ENCODE results near the gene PAX3. TPM values are rescaled to one million over a fixed set of nuclear protein-coding genes. Genes with fewer than 3 reads are reported as not detected.

Gene PAX3
- total RNA-seq, 1 experiment from 2014 or later, result not detected

GRCh38 chr2:222283634-222284033 is 15.2 kb downstream of the PAX3 start:
- no peaks in the 10 kb centered on the region for H3K4me1 ChIP-seq (replicated peaks; ENCODE audit: insufficient read depth)
- no peaks in the 10 kb centered on the region for H3K9me2 ChIP-seq (ENCODE audit: insufficient read depth)
- no peaks in the 10 kb centered on the region for H3K9me3 ChIP-seq (ENCODE audit: insufficient read depth, low read depth)
- no peaks in the 10 kb centered on the region for H3K36me3 ChIP-seq (ENCODE audit: low read depth)
- BruUV-seq (replicated peaks), result no TSS peak
- H3K79me2 ChIP-seq (ENCODE audit: low read depth), result no peaks in the 10 kb centered on the region
- no peaks in the 10 kb centered on the region for H3F3A ChIP-seq (ENCODE audit: insufficient read depth, low read depth)
- TF ChIP-seq EZH2 (IDR thresholded peaks at IDR 0.05; ENCODE audit: low read depth) (no peak), CTCF (conservative IDR thresholded peaks at IDR 0.05) (no peak)
- peaks cover 76% of the 10 kb centered on the region for H3K27me3 ChIP-seq (ENCODE audit: insufficient read depth, low read depth)
- H3K4me3 ChIP-seq, result no peak overlapping the region
- H2AFZ ChIP-seq, result no peak overlapping the region
- intact Hi-C loops (cut with micrococcal nuclease; ENCODE audit: unreplicated experiment), result loop anchor here (2.0 kb wide), 1 partner anchor 27 kb away; no protein-coding TSS in a partner anchor
- no peak for DNase-seq
- CTCF ChIA-PET, result no interaction called here
- POLR2A ChIA-PET (ENCODE audit: unreplicated experiment), result no interaction called here
- H3K27ac ChIP-seq, result no peak overlapping the region
- H4K20me1 ChIP-seq (ENCODE audit: insufficient read depth), result no peaks in the 10 kb centered on the region
- H3K4me2 ChIP-seq, result no peak overlapping the region

DNA sequence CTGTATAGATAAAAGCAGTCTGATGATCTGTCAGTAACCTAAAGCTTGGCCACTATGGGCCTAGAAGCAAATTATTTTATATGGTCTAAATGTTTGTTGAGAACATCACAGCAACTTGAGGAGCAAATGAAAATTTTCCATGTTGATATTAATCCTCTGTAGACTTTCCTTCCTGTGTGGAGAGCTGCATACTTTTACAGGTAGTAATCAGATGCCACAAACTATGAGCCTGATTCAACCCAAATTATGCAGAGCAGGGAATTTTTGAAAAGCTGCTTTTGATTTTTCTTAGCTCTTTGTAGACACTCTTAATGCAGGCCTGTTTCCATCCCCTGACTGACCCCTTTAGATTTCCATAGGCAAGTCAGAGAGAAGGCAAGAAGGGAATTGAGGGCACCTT is 17.3 kb downstream of the PAX3 start:
- Histone ChIP-seq H3K9me3 (ENCODE audit: insufficient read depth, low read depth) (no peaks in the 10 kb centered on the region), H3K4me1 (replicated peaks; ENCODE audit: insufficient read depth) (no peaks in the 10 kb centered on the region), H3K79me2 (ENCODE audit: low read depth) (no peaks in the 10 kb centered on the region), H4K20me1 (ENCODE audit: insufficient read depth) (no peaks in the 10 kb centered on the region), H3K4me3 (no peak overlapping the region), H3K9me2 (ENCODE audit: insufficient read depth) (no peaks in the 10 kb centered on the region), H3K4me2 (no peak overlapping the region), H2AFZ (no peak overlapping the region), H3K27ac (no peak overlapping the region), H3K27me3 (ENCODE audit: insufficient read depth, low read depth) (peaks cover 76% of the 10 kb centered on the region), H3K36me3 (ENCODE audit: low read depth) (no peaks in the 10 kb centered on the region), H3F3A (ENCODE audit: insufficient read depth, low read depth) (no peaks in the 10 kb centered on the region)
- DNase-seq, result no peak
- CTCF ChIA-PET, result no interaction called here
- BruUV-seq (replicated peaks), result no TSS peak
- TF ChIP-seq CTCF (conservative IDR thresholded peaks at IDR 0.05) (no peak), EZH2 (IDR thresholded peaks at IDR 0.05; ENCODE audit: low read depth) (no peak)
- POLR2A ChIA-PET (ENCODE audit: unreplicated experiment), result no interaction called here
- intact Hi-C loops (cut with micrococcal nuclease; ENCODE audit: unreplicated experiment), result no loop called here

DNA sequence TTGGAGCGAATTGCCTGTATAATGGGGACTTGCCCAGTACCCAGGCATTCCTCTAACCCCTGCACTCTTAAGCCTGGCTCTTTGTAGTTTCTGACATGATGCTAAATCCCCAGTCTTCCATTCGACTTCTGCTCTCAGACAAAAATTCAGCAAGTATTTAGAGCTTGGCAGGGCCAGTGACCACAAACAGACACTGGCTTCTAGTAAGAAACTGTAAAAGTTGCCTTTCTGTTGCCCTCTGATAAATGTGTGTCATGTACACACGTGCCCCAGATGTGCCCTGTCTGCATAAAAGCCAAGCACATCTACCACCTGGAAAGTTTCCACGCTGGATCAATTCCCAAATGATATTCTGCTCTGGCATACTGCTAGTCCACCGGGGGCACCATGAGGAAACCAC is 18.0 kb downstream of the PAX3 start:
- Histone ChIP-seq H3K9me3 (ENCODE audit: insufficient read depth, low read depth) (no peaks in the 10 kb centered on the region), H3K36me3 (ENCODE audit: low read depth) (no peaks in the 10 kb centered on the region), H4K20me1 (ENCODE audit: insufficient read depth) (no peaks in the 10 kb centered on the region), H3K9me2 (ENCODE audit: insufficient read depth) (no peaks in the 10 kb centered on the region), H3F3A (ENCODE audit: insufficient read depth, low read depth) (no peaks in the 10 kb centered on the region), H2AFZ (no peak overlapping the region), H3K4me2 (no peak overlapping the region), H3K27ac (no peak overlapping the region), H3K79me2 (ENCODE audit: low read depth) (no peaks in the 10 kb centered on the region), H3K4me3 (no peak overlapping the region), H3K27me3 (ENCODE audit: insufficient read depth, low read depth) (peaks cover 76% of the 10 kb centered on the region), H3K4me1 (replicated peaks; ENCODE audit: insufficient read depth) (no peaks in the 10 kb centered on the region)
- intact Hi-C loops (cut with micrococcal nuclease; ENCODE audit: unreplicated experiment), result no loop called here
- BruUV-seq (replicated peaks), result no TSS peak
- no peak for DNase-seq
- TF ChIP-seq EZH2 (IDR thresholded peaks at IDR 0.05; ENCODE audit: low read depth) (no peak), CTCF (conservative IDR thresholded peaks at IDR 0.05) (no peak)
- CTCF ChIA-PET, result no interaction called here
- POLR2A ChIA-PET (ENCODE audit: unreplicated experiment), result interaction anchor here (0.7 kb wide), 1 partner anchor 1100 kb away, joined by 8 read pairs; no protein-coding TSS in a partner anchor
